Activated naive CD4-positive, alpha-beta T cell treated with Interleukin-2 at 50 U/mL for 16 hours (primary cell): ENCODE data around the gene PCSK2.

Experiments used
- DNase-seq: peaks from one replicate; pipeline ENCODE4 v3.0.0-alpha.2; 2020

Gene PCSK2

GRCh38 chr20:17343091-17343490 lies 116.3 kb downstream of the PCSK2 start:
- DNase-seq: no peak

GRCh38 chr20:17343656-17344452 lies 117.0 kb downstream of the PCSK2 start:
- no peak for DNase-seq

GRCh38 chr20:17344790-17345189 lies 118.0 kb downstream of the PCSK2 start:
- DNase-seq: no peak

- DNase-seq: no peak
These were observed 118.5 kb downstream of the PCSK2 start for GRCh38 chr20:17345321-17345720.

DNA sequence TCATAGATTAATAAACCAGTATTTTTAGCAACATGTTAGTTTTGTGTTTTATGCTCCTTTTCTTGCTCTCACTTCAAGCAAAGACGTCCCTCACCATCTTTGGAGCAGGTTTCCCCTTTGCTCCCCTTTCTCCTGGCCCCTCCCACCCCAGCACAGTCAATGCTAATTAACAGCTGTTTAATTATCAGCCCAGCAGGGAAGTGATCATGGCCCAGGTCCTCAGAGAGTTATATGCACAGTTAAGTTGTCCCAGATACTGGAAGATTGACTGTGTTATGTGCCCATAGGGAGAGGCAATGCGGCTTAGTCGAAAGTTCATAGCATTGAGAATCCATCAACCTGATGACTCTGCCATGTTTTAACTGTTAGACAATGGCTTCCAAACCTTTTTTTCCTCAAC lies 123.5 kb downstream of the PCSK2 start:
- no peak for DNase-seq

- DNase-seq: no peak
These were observed 130.4 kb downstream of the PCSK2 start for GRCh38 chr20:17357238-17357637.

DNA sequence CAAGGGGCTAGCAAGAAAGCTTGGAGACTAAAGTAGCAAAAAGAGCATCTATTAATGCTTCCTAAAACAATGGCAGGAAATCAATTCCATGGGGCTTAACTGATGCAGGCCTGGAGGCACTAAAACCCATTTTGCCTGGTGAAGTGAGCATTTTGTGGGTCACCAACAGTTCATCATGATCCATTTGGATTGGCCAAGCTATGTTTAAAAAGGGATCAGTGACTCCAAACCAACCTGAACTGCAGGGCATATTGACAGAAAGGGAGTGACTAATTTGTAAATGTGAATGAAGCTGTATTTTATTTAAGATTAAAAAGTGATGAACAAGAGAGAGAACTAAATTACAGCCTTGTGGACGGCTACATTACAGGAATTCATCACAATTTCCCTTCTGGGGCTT lies 132.0 kb downstream of the PCSK2 start:
- DNase-seq: no peak

DNA sequence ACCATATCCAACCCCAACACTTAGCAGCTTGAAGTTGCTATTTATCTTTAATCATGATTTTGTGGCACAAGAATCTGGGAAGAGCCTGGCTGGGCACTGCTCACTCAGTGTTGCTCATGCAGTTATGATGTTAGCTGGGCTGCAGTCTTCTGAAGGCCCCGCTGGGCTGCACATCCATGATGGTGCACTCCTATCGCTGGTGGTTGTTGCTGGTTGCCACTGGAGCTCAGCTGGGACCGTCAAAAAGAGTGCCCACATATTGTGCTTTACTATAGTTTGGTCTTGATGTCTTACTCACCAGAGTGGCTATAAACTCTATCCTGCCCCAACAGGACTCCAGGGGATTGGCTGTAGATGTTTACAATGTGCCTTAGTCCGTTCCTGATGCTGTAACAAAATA lies 137.8 kb downstream of the PCSK2 start:
- no peak for DNase-seq

GRCh38 chr20:17365831-17366230 lies 139.0 kb downstream of the PCSK2 start:
- no peak for DNase-seq

- DNase-seq: no peak
These were observed 142.7 kb downstream of the PCSK2 start for GRCh38 chr20:17369506-17369905.

- no peak for DNase-seq
These were observed 146.1 kb downstream of the PCSK2 start for GRCh38 chr20:17372806-17373440.

GRCh38 chr20:17374086-17374485 lies 147.2 kb downstream of the PCSK2 start:
- DNase-seq: no peak

- no peak for DNase-seq
These were observed 149.2 kb downstream of the PCSK2 start for GRCh38 chr20:17376031-17376430.

GRCh38 chr20:17377231-17377630 lies 150.4 kb downstream of the PCSK2 start:
- no peak for DNase-seq

GRCh38 chr20:17379651-17380050 lies 152.8 kb downstream of the PCSK2 start:
- no peak for DNase-seq

GRCh38 chr20:17380801-17381200 lies 154.0 kb downstream of the PCSK2 start:
- no peak for DNase-seq

- DNase-seq: no peak
These were observed 154.9 kb downstream of the PCSK2 start for GRCh38 chr20:17381724-17382123.

- DNase-seq: no peak
These were observed 159.0 kb downstream of the PCSK2 start for GRCh38 chr20:17385798-17386197.

- no peak for DNase-seq
These were observed 163.8 kb downstream of the PCSK2 start for GRCh38 chr20:17390655-17391054.

GRCh38 chr20:17391127-17391771 lies 164.4 kb downstream of the PCSK2 start:
- no peak for DNase-seq

DNA sequence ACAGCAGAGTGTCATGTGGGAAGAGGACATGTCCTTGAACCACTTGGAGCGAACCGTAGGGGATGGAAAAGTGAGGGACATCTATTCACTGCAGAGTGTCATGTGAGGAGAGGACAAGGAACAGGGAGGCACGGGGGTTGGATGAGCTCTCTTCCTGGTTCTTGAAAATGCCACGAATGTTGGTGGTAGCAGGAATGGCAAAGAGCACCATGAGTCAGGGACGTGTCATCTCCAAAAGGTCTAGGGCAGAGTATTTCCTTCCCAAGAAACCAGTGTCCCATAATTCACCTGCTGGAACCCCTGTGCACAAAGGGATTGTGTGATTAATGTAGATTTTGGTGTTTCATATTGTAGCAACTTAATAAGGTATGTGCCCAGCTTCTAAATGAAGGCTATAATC lies 167.6 kb downstream of the PCSK2 start:
- DNase-seq: no peak

- DNase-seq: no peak
These were observed 168.9 kb downstream of the PCSK2 start for GRCh38 chr20:17395729-17396128.

DNA sequence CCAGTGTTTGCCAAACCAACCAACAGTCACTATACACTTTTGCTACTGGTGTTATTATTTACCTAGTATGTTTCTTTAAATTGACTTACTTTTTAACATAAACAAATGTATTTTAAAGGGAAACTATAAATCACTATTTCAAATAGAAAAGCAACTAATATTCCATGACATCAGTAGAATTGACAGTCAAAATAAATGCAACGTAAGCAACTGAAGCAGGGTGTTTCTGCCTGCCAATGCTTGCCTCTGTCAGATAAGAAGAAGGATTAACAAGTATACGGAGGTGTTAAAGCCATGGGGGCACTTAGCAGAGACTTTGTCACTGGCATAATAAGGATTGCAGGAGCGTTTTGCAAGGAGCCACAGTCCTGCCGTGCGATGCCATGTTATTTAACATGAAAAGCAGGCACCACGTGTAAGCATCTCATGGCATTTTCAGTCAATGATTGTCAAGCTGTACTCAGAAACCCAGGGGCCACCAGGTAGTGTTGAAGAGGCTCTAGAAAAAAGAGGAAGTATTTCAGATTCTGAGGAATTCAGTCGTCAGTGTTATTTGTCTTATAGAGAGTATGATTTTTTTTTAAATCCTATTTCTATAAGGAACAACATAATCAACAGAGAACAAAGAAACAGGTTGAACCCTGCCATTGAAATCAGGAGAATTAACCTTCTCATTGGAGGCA lies 172.6 kb downstream of the PCSK2 start:
- DNase-seq: no peak

DNA sequence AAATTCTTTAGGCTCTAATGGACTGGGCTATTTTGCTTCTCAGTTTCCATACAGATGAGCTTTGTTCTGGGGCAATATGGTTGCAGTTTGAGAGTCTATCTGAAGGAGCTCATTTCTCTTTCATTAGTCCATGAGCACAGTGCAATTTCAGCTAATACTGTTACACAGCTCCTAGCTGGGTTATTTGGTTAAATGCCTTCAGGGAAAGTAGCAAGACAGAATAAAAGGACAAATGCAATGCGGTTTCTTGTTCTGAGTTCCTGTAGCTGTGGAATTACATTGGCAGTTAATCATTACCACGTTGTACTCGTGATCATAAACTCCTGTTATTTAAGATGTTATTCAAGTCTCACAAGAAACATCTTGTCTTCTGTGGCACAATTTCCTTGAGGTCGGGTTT lies 176.6 kb downstream of the PCSK2 start:
- DNase-seq: no peak
